Neural progenitor cell (in vitro differentiated cells): ENCODE measurements around the gene CCSER2.
"Not testable (repeated sequence)": the region's sequence is repeated elsewhere in the genome, so short reads cannot be mapped to it uniquely, and the experiment has no call there.

Experiments used
- EZH2 ChIP-seq: fragments of 200-600 bp; sonication (generic); IDR thresholded peaks from 2 replicates; pipeline ENCODE4 v1.6.1; 2017; ENCODE audit warnings: antibody characterized with exemption, mild to moderate bottlenecking, moderate library complexity
- EZH2phosphoT487 ChIP-seq: fragments of 200-600 bp; sonication (generic); IDR thresholded peaks from 2 replicates; pipeline ENCODE4 v1.6.1; 2017; ENCODE audit warnings: antibody characterized with exemption
- TF ChIP-seq, protein P1 (sequence below): fragments of 200-600 bp; sonication (generic); IDR thresholded peaks from 2 replicates; pipeline ENCODE4 v1.5.1; 2017; ENCODE audit warnings: antibody characterized with exemption, mild to moderate bottlenecking

- TF ChIP-seq, protein P1, sequence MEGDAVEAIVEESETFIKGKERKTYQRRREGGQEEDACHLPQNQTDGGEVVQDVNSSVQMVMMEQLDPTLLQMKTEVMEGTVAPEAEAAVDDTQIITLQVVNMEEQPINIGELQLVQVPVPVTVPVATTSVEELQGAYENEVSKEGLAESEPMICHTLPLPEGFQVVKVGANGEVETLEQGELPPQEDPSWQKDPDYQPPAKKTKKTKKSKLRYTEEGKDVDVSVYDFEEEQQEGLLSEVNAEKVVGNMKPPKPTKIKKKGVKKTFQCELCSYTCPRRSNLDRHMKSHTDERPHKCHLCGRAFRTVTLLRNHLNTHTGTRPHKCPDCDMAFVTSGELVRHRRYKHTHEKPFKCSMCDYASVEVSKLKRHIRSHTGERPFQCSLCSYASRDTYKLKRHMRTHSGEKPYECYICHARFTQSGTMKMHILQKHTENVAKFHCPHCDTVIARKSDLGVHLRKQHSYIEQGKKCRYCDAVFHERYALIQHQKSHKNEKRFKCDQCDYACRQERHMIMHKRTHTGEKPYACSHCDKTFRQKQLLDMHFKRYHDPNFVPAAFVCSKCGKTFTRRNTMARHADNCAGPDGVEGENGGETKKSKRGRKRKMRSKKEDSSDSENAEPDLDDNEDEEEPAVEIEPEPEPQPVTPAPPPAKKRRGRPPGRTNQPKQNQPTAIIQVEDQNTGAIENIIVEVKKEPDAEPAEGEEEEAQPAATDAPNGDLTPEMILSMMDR, result not testable (repeated sequence)
- TF ChIP-seq EZH2phosphoT487, EZH2: not testable (repeated sequence)
Measured at GRCh38 chr10:84449351-84449750, 121.0 kb downstream of the CCSER2 start.
